ENCODE data around the gene USP44.
"Not testable (repeated sequence)": the region's sequence is repeated elsewhere in the genome, so short reads cannot be mapped to it uniquely, and the experiment has no call there.

The USP44 gene

DNA sequence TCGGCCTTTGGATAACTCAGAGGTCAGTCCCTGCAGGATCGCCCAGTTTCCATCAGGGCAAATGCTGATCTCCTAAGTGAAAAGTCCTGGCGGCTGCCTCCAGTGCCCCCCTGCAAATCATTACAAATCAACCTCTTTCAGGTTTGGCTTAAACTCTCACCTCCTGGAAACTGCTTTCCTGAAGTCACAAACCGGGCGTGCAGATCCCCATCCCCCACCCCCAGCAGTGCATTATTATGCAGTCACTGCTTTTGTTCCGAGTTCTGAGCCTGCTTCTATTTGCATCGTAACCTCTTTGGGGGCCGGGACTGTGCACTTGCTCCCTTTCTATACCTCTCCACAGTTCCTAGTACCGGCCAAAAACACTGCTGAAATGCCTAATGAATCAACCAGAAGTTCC lies at the start of gene USP44:
USP44 (minus strand) TSS at position 172 of the 400 bp plus-strand sequence. CDS start 17,220 bp downstream, outside the sequence.
- no peak for DNase-seq

- DNase-seq: no peak
Observed at GRCh38 chr12:95600567-95600966, 49.3 kb upstream of the USP44 start.

DNA sequence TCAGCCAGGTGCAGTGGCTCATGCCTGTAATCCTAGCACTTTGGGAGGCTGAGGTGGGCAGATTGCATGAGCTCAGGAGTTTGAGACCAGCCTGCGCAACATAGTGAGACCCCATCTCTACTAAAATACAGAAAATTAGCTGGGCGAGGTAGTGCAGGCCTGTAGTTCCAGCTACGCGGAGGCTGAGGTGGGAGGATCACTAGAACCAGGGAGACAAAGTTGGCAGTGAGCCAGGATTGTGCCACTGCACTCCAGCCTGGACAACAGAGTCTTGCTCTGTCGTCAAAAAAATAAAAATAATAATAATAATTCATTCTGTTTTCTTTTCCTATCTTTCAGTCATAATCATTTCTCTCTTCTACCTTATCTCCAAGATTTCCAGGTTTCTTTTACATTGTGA lies 48.6 kb upstream of the USP44 start:
- no peak for DNase-seq

DNA sequence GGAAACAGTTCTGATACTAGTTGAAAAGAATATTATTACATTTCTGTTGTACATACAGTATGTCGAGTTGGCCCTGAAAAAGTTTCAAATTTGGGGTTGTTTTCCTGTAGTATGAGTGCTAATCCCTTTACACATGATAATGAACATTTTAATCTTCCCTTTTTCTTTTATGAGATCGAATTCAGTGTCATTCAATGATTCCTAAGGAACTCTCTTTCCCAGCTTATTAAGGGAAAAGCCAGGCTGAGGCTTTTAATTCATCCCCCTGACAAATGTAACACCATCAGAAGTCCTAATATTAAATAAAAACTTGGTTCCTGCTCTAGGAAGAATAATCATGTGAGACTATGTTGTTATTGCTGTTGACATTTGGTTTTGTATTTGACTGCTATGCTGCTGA lies 42.9 kb upstream of the USP44 start:
- no peak for DNase-seq

DNA sequence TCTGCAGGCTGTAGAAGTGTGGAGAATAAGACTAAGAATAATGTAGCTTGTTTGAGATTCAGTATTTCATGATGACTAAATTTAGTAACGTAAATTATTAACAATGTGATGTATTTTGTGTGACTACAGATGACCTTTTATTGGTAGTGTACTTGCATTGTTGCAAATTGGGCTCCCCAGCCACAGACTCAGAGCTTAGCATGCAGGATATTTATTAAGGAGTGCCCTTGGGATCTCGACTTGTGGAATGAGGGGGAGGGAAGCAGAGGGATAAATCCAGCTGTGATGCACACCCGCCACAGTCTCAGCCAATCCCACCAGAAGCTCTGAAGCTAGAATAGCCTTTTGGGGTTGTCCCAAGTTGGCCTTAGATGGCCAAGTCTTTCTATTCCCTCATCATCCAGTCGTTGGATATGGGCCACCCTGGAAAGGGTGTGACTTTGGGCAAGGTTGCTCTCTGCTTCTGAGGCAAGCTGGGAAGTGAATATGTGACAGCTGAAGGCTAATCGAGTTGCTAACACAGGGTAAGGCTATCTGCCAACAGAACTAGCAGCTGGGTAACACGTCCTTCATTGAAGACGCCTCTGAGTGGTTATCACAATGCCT lies 42.1 kb upstream of the USP44 start:
- no peak for DNase-seq

DNA sequence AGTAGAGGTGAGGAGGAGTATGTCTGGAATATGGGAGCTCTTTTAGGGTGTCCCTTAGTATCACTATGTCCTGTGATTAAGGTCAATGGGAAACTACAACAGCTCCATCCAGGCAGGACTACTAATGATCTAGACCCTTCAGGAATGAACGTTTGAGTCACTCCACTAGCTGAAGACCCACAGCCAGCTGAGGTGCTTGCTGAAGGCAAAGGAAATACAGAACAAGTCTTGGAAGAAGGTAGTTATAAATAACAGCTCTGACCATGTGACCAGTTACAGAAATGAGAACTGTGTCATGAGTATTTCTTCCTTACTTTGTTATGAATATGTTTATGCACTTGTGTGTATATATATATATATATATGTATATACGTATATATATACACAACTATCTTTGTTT lies 40.5 kb upstream of the USP44 start:
- DNase-seq: no peak

DNA sequence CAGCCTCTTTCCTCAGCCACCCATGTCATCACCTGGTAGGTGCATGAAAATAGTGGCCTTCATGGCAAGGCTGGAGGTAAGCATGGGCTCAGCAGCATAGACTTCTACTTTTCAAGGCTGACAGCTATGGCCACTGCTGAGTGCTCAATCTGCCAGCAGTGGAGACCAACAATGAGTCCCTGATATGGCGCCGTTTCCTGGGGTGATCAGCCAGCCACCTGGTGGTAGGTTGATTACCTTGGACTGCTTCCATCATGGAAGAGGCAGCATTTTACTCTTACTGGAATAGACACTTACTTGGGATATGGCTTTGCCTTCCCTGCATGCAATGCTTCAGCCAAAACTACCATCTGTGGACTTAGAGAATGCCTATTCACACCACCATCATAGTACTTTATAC lies 39.5 kb upstream of the USP44 start:
- DNase-seq: no peak

GRCh38 chr12:95583933-95584332 lies 32.7 kb upstream of the USP44 start:
- no peak for DNase-seq

GRCh38 chr12:95582230-95583058 lies 31.2 kb upstream of the USP44 start:
- DNase-seq: no peak

GRCh38 chr12:95577820-95578219 lies 26.5 kb upstream of the USP44 start:
- no peak for DNase-seq

- peak; percentile 7 for DNase-seq
Observed at GRCh38 chr12:95574799-95575452, 23.6 kb upstream of the USP44 start.

- no peak for DNase-seq
Observed at GRCh38 chr12:95573951-95574576, 22.8 kb upstream of the USP44 start.

DNA sequence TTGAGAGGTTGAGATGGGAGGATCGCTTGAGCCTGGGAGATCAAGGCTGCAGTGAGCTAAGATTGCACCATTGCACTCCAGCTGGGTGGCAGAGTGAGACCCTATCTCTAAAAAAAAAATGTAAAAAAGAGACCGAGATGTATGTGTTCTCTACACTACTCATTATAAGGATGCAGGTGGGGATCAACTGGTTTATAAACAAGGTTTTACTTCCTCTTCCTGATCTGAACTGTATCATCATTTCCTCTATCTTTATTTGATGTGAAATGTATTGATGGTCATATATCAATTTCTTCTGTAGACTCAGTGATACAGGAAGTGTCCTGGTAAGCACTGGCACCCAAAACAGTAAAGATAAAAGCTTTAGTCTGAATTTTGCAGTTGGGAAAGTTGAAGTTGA lies 20.1 kb upstream of the USP44 start:
- DNase-seq: no peak

DNA sequence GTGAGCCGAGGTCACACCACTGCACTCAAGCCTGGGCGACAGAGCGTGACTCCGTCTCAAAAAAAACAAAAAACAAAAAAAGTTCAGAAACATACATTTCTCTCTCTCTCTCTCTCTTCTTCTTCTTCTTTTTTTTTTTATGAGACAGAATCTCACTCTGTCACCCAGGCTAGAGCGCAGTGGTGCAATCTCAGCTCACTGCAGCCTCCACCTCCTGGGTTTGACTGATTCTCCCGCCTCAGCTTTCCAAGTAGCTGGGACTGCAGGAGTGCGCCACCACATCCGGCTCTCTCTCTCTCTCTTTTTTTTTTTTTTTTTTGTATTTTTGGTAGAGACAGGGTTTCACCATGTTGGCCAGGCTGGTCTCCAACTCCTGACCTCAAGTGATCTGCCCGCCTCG lies 16.8 kb upstream of the USP44 start:
- not testable (repeated sequence) for DNase-seq

- DNase-seq: no peak
Observed at GRCh38 chr12:95557625-95558024, 6.3 kb upstream of the USP44 start.

- DNase-seq: no peak
Observed at GRCh38 chr12:95554532-95555071, 3.3 kb upstream of the USP44 start.

GRCh38 chr12:95553197-95553943 lies 2.1 kb upstream of the USP44 start:
- no peak for DNase-seq

- no peak for DNase-seq
Observed at GRCh38 chr12:95551913-95552516, 739 bp upstream of the USP44 start.

DNA sequence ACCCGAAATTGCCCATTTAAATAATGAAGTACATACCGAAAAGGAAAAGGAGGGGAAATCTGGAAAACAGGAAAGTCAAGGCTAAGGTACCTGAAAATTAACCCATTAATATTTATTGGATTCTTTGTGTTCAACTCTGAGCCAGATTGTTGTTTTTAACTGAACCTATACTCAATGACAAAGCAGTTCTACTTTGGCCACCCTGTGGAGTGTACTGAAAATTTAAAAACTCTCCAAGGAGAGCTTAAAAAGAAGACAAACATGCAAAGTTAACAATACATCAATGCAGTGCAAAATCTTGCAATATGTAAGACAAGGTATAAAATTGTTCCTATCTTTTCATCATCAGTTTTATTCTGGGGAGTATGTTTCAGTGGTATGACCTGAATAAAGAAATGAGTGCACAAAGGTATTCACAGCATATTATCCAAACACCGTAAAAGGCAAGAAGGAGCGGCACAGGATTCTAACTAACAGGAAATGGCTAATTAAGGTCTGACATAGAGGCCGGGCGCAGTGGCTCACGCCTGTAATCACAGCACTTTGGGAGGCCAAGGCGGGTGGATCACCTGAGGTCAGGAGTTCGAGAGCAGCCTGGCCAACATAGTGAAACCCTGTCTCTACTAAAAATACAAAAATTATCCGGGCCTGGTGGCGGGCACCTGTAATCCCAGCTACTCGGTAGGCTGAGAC lies 1.7 kb downstream of the USP44 start:
- no peak for DNase-seq

GRCh38 chr12:95548539-95549391 lies 2.5 kb downstream of the USP44 start:
- no peak for DNase-seq
